HCEC 1CT (cell line): Measurements from ENCODE around the gene ASTN1.
"Not testable (repeated sequence)": the region's sequence is repeated elsewhere in the genome, so short reads cannot be mapped to it uniquely, and the experiment has no call there.

Experiments used
- DNase-seq: peaks from one replicate; pipeline ENCODE4 v3.0.0-alpha.2; 2017

The ASTN1 gene

GRCh38 chr1:177103005-177103852 is 61.3 kb downstream of the ASTN1 start:
- no peak for DNase-seq

- DNase-seq: no peak
These were observed 72.5 kb downstream of the ASTN1 start for GRCh38 chr1:177092001-177092400.

GRCh38 chr1:177091040-177091439 is 73.5 kb downstream of the ASTN1 start:
- DNase-seq: no peak

- DNase-seq: no peak
These were observed 75.5 kb downstream of the ASTN1 start for GRCh38 chr1:177088966-177089365.

- DNase-seq: no peak
These were observed 81.4 kb downstream of the ASTN1 start for GRCh38 chr1:177082855-177083693.

- DNase-seq: no peak
These were observed 83.9 kb downstream of the ASTN1 start for GRCh38 chr1:177080564-177080963.

GRCh38 chr1:177077734-177078499 is 86.6 kb downstream of the ASTN1 start:
- DNase-seq: no peak

- DNase-seq: no peak
These were observed 87.5 kb downstream of the ASTN1 start for GRCh38 chr1:177077006-177077405.

GRCh38 chr1:177074811-177075210 is 89.7 kb downstream of the ASTN1 start:
- DNase-seq: not testable (repeated sequence)

- no peak for DNase-seq
These were observed 95.0 kb downstream of the ASTN1 start for GRCh38 chr1:177069490-177069889.

- no peak for DNase-seq
These were observed 96.6 kb downstream of the ASTN1 start for GRCh38 chr1:177067752-177068410.

GRCh38 chr1:177065430-177065829 is 99.1 kb downstream of the ASTN1 start:
- no peak for DNase-seq

- DNase-seq: no peak
These were observed 100.9 kb downstream of the ASTN1 start for GRCh38 chr1:177063648-177064047.

- no peak for DNase-seq
These were observed 110.0 kb downstream of the ASTN1 start for GRCh38 chr1:177054542-177054941.

GRCh38 chr1:177053648-177054047 is 110.9 kb downstream of the ASTN1 start:
- no peak for DNase-seq

- DNase-seq: no peak
These were observed 116.0 kb downstream of the ASTN1 start for GRCh38 chr1:177048314-177049069.

GRCh38 chr1:177045151-177045550 is 119.4 kb downstream of the ASTN1 start:
- DNase-seq: no peak

- no peak for DNase-seq
These were observed 120.1 kb downstream of the ASTN1 start for GRCh38 chr1:177044390-177044789.

- DNase-seq: no peak
These were observed 120.9 kb downstream of the ASTN1 start for GRCh38 chr1:177043597-177043996.

GRCh38 chr1:177035586-177035985 is 128.9 kb downstream of the ASTN1 start:
- DNase-seq: no peak

- no peak for DNase-seq
These were observed 130.9 kb downstream of the ASTN1 start for GRCh38 chr1:177033628-177034027.

- no peak for DNase-seq
These were observed 132.1 kb downstream of the ASTN1 start for GRCh38 chr1:177032434-177032833.
